ENCODE measurements around the gene GDPD4. TPM values are rescaled to one million over a fixed set of nuclear protein-coding genes. Genes with fewer than 3 reads are reported as not detected.
A peak's percentile ranks its signal among the peaks of the same experiment; 100 is the strongest.

The GDPD4 gene
- total and polyA plus RNA-seq, 9 of the 15 experiments (the other 6 are each of a cell fraction or from before 2014, with no cell fraction given) = 0.40 TPM; not detected in 8

- TF ChIP-seq, protein P1, sequence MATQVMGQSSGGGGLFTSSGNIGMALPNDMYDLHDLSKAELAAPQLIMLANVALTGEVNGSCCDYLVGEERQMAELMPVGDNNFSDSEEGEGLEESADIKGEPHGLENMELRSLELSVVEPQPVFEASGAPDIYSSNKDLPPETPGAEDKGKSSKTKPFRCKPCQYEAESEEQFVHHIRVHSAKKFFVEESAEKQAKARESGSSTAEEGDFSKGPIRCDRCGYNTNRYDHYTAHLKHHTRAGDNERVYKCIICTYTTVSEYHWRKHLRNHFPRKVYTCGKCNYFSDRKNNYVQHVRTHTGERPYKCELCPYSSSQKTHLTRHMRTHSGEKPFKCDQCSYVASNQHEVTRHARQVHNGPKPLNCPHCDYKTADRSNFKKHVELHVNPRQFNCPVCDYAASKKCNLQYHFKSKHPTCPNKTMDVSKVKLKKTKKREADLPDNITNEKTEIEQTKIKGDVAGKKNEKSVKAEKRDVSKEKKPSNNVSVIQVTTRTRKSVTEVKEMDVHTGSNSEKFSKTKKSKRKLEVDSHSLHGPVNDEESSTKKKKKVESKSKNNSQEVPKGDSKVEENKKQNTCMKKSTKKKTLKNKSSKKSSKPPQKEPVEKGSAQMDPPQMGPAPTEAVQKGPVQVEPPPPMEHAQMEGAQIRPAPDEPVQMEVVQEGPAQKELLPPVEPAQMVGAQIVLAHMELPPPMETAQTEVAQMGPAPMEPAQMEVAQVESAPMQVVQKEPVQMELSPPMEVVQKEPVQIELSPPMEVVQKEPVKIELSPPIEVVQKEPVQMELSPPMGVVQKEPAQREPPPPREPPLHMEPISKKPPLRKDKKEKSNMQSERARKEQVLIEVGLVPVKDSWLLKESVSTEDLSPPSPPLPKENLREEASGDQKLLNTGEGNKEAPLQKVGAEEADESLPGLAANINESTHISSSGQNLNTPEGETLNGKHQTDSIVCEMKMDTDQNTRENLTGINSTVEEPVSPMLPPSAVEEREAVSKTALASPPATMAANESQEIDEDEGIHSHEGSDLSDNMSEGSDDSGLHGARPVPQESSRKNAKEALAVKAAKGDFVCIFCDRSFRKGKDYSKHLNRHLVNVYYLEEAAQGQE (IDR thresholded peaks at IDR 0.05; ENCODE audit: borderline replicate concordance) = peak; percentile 73; the same call in 1 of the 2 replicates
- TF ChIP-seq, protein P1 (CRISPR knock-in tag; IDR thresholded peaks at IDR 0.05; ENCODE audit: low read depth) = no peak
- no peak for TF ChIP-seq XRCC3 (IDR thresholded peaks at IDR 0.05)
- no peak for TF ChIP-seq NR1H2 (CRISPR knock-in tag; IDR thresholded peaks at IDR 0.05)
- TF ChIP-seq ZNF318 (IDR thresholded peaks at IDR 0.05; ENCODE audit: borderline replicate concordance in 1 of 2, low read depth in 1 of 2) = no peak
- peak; percentile 50; the same call in 1 of the 2 replicates for TF ChIP-seq STAG1 (CRISPR knock-in tag; IDR thresholded peaks at IDR 0.05; ENCODE audit: borderline replicate concordance)
- TF ChIP-seq, protein P2, sequence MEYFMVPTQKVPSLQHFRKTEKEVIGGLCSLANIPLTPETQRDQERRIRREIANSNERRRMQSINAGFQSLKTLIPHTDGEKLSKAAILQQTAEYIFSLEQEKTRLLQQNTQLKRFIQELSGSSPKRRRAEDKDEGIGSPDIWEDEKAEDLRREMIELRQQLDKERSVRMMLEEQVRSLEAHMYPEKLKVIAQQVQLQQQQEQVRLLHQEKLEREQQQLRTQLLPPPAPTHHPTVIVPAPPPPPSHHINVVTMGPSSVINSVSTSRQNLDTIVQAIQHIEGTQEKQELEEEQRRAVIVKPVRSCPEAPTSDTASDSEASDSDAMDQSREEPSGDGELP (CRISPR knock-in tag; IDR thresholded peaks at IDR 0.05; ENCODE audit: borderline replicate concordance) = 0 out of 2 replicates have a peak, but pooled peaks have one; percentile 23
- no peak for TF ChIP-seq PRMT5 (CRISPR knock-in tag; IDR thresholded peaks at IDR 0.05)
- TF ChIP-seq ZNF134 (CRISPR knock-in tag; conservative IDR thresholded peaks at IDR 0.05) = no peak
Measured at GRCh38 chr11:77187776-77188632, 113.5 kb downstream of the GDPD4 start (continued).
